Effector CD4-positive, alpha-beta T cell (primary cell): ENCODE results near the gene INPP4B.
"Not testable (repeated sequence)": the region's sequence is repeated elsewhere in the genome, so short reads cannot be mapped to it uniquely, and the experiment has no call there.

ENCODE experiments used
- DNase-seq: peaks from one replicate; pipeline ENCODE4 v3.0.0-alpha.2; 2020

INPP4B gene

DNA sequence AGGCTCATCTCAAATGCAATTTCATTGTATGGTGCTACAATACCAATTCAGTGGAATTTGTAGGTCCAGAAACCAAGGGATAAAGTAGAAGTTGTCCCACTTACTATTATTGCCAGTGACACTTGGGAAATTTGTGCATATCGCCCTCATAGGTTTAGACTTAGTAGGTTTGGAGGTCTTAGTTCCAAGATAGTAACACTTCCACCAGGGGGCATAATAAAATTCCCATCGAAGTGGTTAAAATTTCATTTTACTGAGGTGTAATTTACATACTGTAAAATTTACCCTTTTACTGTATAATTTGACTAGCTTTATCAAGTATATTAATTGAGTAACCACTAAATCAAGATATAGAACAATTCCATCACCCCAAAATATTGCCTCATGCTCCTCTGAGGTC is 174.6 kb downstream of the INPP4B start:
- DNase-seq: no peak

DNA sequence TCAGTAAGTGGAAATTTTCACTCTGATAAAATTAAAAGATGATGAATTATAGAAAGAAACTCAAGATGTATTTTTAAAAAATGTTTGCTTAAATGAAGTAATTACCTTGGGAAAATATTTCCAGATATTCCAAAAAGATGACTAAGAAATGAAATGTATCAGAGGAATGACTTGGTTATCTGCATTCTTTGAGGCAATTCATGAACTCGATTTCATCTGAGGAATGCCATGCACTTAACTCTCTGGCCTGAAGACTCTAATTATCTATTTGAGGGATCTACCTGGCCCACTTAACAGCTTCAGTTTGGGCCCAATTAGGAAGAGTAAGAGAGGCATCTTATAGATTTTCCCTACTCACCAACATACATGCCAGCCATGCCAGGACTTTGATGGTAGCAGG is 182.3 kb downstream of the INPP4B start:
- DNase-seq: no peak

DNA sequence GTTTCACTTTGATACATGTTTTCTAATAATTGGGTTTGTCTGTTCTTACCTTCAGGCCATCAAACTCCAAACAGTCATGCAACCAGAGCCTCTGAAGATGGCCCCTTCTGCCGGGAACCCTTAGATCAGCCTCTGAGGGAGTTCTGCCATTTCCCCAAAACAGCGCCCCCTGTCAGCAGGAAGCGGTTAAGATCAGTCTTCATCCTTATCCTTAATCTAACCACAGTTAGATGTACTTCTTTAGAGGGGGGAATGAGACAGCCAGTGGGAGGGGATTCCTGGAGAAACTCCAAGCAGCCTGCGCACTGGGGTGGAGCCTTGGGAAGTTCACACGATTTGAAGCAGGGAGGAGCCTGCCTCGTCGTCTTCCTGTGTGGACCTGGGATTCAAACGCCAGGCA is 185.4 kb downstream of the INPP4B start:
- DNase-seq: no peak

DNA sequence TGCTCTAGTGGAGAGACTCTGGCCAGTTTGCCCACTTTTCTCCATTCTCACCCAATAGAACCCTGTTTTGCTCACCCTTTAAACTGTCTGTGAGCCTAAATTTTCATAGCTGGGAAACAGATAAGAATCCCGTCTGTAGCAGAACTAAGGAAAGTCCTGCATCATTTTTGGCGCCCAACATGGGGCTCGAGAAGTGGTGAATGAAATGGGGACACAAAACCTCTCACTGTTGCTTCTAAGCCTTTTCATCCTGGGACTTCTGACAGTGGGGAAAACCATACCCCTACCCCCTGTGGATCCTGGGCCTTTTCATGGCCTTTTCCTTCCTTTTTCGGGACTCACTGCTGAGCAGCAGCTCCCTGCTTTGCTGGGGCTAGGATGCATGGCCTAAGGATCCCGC is 189.9 kb downstream of the INPP4B start:
- no peak for DNase-seq

DNA sequence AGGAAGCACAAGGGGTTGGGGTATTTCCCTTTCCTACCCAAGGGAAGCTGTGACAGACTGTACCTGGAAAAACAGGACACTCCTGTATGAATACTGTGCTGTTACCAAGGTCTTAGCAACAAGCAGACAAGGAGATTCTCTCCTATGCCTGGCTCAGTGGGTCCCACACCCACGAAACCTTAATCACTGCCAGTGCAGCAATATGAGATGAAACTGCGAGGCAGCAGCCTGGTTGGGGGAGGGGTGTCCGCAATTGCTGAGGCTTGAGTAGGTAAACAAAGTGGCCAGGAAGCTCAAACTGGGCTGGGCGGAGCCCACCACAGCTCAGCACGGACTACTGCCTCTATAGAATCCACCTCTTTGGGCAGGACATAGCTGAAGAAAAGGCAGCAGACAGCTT is 197.7 kb downstream of the INPP4B start:
- DNase-seq: no peak

DNA sequence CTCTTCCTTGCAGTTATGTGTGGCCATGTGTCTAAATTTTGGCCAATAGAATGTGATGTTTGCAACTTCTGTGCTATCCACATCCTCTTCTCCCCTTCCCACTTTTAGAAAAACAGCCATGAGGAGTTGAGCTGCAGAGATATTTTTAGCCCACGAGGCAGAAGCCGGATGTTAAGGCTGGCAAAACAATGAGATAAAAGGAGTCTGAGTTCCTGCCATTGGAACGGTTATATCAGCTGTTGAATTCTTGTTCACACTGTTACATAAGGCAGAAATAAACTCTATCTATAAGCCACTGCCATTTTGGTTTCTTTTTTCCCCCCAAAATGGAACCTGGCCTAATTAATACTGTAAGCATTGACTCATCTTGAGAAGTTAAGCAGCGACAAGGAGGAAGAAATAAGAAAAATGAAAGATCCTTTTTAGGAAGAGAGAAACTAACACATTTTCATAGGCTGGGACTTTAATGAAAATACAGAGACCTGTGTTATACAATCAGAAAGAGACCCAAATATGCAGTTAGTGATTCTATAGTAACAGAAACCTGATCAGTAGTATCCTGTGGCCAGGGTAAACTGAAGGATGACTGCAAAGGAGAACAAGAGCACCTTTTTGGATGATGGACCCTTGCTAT is 200.5 kb downstream of the INPP4B start:
- no peak for DNase-seq

DNA sequence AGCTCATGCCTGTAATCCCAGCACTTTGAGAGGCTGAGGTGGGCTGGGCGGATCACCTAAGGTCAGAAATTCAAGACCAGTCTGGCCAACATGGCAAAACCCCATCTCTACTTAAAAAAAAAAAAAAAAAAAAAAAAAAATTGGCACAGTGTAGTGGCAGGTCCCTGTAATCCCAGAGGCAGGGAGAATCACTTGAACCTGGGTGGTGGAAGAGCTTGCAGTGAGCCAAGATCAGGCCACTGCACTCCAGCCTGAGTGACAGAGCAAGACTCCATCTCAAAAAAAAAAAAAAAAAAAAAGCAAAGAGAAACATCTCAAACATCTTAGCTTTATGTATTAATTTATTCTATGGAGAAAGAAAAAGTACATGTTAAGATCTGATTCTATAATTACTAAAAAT is 201.5 kb downstream of the INPP4B start:
- DNase-seq: not testable (repeated sequence)

DNA sequence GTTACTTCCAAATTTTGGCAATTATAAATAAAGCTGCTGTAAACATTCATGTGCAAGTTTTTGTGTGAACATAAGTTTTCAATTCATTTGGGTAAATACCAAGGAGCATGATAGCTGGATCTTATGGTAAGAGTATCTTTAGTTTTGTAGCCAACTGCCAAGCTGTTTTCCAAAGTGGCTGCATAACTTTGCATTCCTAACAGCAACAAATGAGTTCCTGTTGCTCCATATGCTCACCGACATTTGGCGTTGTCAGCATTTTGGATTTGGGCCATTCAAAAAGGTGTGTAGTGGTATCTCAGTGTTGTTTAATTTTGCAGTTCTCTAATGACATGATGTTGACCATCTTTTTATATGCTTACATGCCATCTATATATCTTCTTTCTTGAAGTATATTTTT is 208.5 kb downstream of the INPP4B start:
- DNase-seq: no peak

DNA sequence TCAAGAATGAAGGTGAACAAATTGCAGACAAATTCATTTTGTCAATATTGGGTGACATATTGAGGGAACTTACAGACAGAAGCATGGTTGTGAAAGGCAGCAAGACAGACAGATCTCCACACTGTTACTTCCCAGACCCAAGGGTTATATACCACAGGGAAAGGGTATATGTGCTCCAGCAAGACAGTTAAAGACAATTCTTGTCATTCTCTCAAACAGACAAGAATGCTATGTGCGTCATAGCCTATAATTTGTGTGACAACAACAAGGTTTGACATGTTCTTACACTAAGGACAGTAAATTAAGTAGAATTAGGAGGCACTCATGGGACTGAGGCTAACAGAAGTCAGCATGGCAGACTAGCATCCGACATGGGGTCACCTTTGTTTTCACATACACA is 214.3 kb downstream of the INPP4B start:
- DNase-seq: no peak

DNA sequence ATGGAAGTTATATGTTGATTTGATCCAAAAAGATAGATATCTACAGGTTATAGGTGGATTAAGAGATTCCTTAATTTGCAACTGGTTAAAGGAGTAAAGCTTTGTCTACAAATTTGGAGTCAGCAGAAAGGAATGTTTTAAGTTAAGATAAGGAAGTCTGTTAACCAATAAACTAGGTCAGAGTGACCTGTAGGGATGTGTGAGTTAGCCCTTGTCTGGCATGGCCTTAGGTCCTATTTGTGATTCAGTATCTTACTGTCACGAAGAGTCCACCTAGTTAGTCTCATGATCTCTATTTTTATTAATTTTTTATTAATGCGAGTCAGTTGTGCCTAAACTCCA is 230.8 kb downstream of the INPP4B start:
- no peak for DNase-seq

DNA sequence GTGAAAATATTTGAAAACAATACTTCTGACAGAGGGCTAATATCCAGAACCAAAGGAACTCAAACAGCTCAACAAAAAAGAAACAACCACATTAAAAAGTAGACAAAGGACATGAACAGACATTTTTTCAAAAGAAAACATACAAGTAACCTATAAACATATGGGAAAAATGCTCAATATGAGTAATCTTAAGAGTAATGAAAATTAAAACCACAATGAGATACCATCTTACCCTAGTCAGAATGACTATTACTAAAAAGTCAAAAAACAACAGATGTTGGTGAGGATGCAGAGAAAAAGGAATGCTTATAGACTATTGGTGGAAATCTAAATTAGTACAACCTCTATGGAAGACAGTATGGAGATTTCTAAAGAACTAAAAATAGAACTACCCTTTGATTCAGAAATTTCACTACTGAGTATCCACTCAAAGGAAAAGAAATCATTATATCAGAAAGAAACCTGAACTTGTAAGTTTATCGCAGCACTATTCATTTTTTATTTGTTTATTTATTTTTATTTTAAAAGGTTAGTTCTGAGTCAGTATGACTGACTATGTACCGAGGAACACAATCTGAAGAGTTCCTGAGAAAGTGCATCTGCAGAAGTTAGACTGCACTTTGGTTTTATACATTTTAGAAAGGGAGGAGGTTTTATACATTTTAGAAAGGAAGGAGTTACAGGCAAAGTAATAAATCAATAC is 231.3 kb downstream of the INPP4B start:
- no peak for DNase-seq

DNA sequence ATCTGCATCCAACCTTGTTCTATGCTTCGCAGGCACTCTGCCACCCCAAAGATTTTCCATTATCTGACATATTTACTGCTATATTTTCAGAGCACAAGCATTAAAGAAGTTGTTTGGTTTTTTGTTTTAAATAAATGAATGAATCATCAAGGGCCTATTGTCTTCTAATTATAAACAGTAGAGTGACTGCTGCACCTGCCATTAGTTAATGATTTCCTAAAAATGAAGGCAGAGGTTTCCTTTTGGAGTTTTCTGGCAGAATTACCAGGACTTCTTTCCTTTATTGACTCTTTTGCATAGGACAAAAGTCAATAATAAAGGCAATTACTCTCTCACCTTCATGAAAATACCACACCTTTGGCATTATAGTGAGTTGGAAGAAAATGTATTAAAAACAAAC is 238.1 kb downstream of the INPP4B start:
- DNase-seq: no peak

DNA sequence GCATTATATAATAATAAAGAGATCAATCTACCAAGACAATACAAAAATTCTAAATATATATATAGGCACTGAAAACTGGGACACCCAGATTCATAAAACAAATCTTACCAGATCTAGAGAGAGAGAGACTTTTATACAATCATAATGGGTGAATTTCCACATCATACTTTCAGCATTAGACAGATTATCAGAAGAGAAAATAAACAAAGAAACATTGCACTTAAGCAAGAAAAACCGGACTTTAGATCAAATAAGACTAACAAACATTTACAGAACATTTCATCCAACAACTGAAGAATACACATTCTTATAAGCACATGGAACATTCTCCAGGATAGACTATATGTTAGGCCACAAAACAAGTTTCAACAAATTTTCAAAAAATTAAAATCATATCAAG is 245.1 kb downstream of the INPP4B start:
- no peak for DNase-seq

DNA sequence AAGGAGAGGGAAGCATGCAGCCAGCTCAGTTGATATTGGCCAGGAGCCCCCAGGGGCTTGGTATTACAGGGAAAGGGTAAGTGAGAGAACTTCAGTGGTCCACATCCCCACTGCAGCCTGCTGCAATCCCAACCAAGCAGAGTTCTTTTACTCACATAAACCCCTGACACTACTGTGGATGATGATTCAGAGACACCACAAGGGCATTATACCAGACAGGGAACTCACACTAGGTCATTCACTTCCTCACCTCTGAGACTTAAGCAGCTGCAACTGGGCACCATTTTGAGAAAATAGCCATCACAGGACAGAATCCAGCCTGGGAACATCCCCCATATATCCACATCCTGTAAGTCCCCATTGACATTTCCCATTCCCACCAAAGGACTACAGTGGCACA is 248.0 kb downstream of the INPP4B start:
- no peak for DNase-seq

DNA sequence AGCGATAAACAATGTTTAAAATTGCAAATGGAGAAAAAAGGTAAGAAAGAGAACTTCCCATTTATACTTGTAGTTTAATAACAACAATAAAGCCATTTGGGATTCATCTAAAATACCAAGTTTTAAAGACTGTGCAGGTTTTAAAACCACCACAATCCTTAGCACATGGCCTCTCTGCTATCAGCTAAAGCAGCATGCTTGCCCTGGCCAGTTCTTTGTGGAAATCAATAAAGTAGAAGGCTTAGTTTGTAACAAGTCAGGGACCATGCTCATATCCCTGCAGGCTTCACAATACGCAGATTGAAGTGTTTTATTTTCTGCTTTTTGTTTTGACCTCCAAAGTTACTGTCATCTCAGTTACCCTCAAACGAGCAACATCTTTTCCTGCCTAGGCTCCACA is 249.5 kb downstream of the INPP4B start:
- DNase-seq: no peak

DNA sequence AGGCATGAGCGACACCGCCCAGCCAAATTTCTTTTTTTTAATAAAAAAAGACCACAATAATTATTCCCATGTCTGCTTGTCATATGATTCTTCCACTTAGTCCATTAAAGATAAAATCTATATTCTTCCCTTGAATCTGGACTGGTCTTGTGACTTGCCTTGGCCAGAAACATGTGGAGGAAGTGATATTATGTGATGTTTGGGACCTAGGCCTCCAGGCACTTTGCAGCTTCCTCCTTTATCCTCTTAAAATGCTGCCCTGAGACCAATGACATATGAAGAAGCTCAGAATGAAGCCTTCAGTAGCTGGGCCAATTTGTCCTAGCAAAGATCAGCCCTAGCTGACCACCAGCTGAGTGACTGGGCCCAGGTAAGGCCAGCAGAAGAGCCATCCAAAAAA is 250.0 kb downstream of the INPP4B start:
- DNase-seq: no peak

DNA sequence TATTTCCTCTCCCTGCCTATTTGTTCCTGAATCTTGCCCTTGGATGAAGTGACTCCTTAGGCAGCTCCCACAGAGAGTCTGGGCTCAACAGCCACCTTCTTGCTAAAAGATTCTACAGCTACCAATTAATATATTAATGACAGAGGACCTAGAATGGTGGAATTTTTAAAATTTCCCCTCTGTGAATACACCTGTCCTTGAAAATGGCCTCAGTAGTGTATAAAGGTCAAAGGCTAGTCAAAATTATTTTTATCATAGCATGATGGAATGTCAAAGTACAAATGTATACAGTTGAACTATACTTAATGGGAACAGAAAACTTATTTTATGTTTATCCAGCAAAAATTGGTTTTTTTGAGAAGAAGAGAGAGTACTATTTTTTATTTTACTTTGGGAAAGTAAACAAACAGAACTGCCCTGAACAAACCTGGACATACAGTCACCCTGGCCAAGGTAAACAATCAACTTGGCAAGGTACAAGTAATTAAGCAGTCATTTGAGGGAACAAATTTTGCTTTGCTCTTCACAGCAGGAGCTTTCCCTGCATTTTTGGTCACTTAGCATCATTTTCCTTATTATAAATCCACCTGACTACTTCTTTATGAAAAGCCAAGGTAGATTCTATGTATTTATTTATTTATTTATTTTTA is 250.8 kb downstream of the INPP4B start:
- DNase-seq: no peak

DNA sequence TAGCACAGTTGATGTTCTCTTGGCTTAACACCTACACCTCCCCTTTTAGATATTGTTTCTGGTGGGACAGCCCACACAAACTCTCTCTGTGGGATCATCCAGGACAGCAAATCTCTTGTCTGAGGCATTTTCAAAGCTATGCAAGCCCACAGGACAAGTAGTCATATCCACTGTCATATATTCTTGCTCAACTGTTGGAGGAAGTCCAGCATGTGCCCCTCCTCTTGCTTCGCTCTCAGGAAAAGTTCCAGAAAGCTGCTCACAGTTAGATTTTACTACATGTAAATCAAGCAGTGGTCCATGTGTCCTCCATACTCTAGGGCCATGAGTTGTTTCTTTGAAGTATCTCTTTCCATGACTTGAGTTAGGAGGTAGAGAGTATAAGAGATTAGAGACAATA is 260.7 kb downstream of the INPP4B start:
- no peak for DNase-seq

DNA sequence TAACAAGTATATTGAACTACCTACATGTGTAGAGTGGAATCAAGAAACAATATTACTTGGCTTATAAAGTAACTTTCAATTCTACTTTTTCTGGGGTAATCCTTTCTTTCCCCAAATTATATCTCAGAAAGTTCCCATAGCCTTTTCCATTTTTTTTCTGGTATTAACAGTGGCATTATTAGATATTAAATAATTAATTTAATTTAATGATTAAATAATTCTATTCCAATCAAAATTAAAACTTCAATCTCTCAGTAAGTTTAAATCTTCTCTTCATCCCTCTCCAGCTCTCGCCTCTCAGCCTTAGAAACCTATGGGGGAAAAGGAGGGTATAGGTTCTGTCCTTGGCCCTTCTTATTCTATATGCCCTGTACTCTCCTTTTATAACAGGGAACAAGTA is 262.4 kb downstream of the INPP4B start:
- DNase-seq: no peak

DNA sequence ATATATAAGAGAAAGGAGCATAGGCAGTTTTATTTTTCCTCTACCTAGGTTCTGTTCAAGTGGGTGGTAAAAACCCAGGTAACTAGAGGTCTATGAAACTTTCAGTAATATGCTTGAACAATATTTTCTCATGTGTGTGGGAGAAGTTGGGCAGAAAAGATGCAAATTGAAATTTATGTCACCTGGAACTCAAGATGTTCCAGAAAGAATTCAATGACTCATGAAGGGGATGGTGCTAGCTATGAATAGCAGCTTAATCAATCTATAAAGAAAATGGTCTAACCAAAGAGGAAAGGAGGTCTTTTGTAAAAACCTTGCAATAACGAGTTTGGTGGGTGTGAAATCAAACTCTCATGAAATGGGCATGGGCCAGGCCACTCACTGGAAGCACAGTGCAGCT is 263.8 kb downstream of the INPP4B start:
- no peak for DNase-seq

DNA sequence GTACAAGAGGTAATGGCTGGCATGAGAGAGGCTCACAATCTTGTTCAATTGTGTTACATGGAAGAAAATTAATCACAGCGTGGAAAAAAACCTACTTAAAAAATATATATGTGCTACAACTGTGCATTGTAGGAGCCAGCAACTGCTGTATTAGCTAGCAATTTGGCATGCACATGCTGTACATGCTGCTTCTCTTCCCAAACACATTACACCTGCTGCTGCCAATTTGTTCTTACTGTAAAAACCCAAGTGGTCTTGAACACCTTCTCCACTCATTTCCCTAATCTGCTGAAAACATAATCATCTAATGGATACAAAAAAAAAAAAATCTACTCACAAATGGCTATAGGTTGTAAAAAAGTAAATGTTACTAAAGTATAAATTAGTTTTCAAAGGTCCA is 264.2 kb downstream of the INPP4B start:
- DNase-seq: no peak

DNA sequence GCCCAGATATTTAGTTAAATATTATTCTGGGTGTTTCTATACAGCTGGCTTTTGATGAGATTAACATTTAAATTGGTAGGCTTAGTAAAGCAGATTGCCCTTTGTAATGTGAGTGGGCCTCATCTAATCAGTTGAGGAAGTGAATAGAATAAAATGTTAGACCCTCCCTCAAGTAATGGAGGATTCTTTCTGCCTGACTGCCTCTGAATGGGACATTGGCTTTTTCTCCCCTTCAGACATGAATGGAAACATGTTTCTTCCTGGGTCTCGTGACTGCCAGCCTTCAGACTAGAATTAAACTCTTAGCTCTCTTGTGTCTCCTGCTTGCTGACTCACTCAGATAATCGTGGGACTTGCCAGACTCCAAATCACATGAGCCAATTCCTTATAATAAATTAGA is 266.7 kb downstream of the INPP4B start:
- no peak for DNase-seq

DNA sequence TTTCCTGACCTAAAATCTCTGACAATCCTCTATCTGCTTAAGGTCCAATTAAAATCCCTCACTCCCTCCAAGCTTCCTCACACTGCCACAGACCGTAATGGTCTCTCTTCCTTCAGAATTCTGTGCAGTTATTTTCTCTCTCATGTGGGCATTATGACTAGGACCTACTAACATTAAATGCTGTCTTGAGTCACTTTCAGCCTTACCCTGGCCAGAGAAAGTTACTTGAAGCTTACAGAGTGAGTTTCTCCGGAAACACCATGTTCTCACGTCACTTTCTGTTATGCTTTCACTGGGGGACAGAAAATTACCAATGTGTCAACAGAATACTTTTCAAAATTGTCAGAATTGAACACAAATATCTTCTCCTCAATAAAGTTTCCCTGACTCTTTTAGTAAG is 271.8 kb downstream of the INPP4B start:
- no peak for DNase-seq

DNA sequence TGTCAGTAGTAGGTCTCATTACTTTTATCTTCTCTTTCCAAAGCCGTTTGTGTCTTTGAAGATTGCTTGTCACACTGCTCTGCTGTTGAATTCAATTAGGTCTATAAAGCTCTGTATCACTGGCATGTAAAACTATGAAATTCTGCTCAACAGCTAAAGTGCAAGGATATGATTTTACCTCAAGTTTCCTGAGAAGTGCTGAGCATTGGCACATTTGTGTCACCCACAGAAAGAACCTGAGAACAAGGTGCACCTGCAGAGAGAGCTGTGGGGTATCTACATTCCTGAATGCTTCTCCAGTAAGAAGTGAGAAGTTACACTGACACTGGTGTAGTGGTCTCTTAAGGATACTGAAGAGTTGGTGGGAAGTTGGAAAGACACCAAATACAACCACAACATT is 274.0 kb downstream of the INPP4B start:
- DNase-seq: no peak
